HEK293 (cell line): ENCODE data around the gene PHKG2.

Experiments
- CTCF ChIA-PET: fragments of 350-600 bp; formaldehyde crosslinking; extraction: SDS; loops from one replicate; lab custom pipeline; 2021; ENCODE audit warnings: antibody characterized with exemption; lab: Yijun Ruan, JAX
- POLR2A ChIA-PET: fragments of 300-600 bp; formaldehyde crosslinking; extraction: SDS; loops from one replicate; lab custom pipeline; 2020; ENCODE audit warnings: antibody characterized with exemption, inconsistent platforms; lab: Yijun Ruan, JAX
- H3K27ac ChIP-seq: fragments of 200-500 bp; sonication (Bioruptor generic); 2 replicates; pipeline ENCODE4 v1.5.1; 2014; ENCODE audit warnings: low read depth, low read length, control low read depth, inconsistent platforms; ENCODE audit errors: extremely low read depth
- H3K36me3 ChIP-seq, 2 experiments: fragments of 200-500 bp in 1 of 2; sonication (Bioruptor generic) in 1 of 2; 1 replicate in 1 of 2; 2 replicates in 1 of 2; pipeline ENCODE4 v1.5.1; 2014 to 2017; ENCODE audit warnings: inconsistent platforms in 2 of 2, low read length in 2 of 2; ENCODE audit not compliant: control insufficient read depth in 2 of 2, insufficient read depth in 1 of 2
- H3K4me1 ChIP-seq: fragments of 200-500 bp; sonication (Bioruptor generic); 2 replicates; pipeline ENCODE4 v1.5.1; 2014; ENCODE audit warnings: mild to moderate bottlenecking, low read length, inconsistent platforms; ENCODE audit not compliant: control insufficient read depth, insufficient read depth
- H3K4me3 ChIP-seq: 2 replicates; pipeline ENCODE4 v1.5.1; 2011; ENCODE audit warnings: low read depth, mild to moderate bottlenecking, control low read depth, low read length, moderate library complexity
- H3K9me3 ChIP-seq: fragments of 200-500 bp; sonication (Bioruptor generic); 2 replicates; pipeline ENCODE4 v1.5.1; 2014; ENCODE audit warnings: low read depth, low read length, inconsistent platforms; ENCODE audit not compliant: control insufficient read depth, insufficient read depth
- MZF1 ChIP-seq: fragments of 450-650 bp; formaldehyde crosslinking; IDR thresholded peaks from 2 replicates; pipeline ENCODE4 v1.5.1; 2017; ENCODE audit warnings: missing biosample characterization, missing genetic modification characterization, borderline replicate concordance
- PBX3 ChIP-seq: sonication (generic); formaldehyde crosslinking; IDR thresholded peaks from 2 replicates; pipeline ENCODE4 v1.8.1; 2022; ENCODE audit warnings: mild to moderate bottlenecking, moderate library complexity, missing genetic modification reagents
- PRDM10 ChIP-seq: fragments of 450-650 bp; formaldehyde crosslinking; IDR thresholded peaks from 2 replicates; pipeline ENCODE4 v1.5.1; 2016; ENCODE audit warnings: missing biosample characterization, missing genetic modification characterization
- SCRT1 ChIP-seq: fragments of 450-650 bp; formaldehyde crosslinking; IDR thresholded peaks from 2 replicates; pipeline ENCODE4 v1.5.1; 2016; ENCODE audit warnings: missing biosample characterization, missing genetic modification characterization, borderline replicate concordance
- ZNF2 ChIP-seq: fragments of 450-650 bp; formaldehyde crosslinking; IDR thresholded peaks from 2 replicates; pipeline ENCODE4 v1.5.1; 2016; ENCODE audit warnings: missing biosample characterization, missing genetic modification characterization
- ZNF266 ChIP-seq: fragments of 450-650 bp; formaldehyde crosslinking; IDR thresholded peaks from 2 replicates; pipeline ENCODE4 v1.5.1; 2016; ENCODE audit warnings: missing biosample characterization, missing genetic modification characterization, low read depth
- ZNF37A ChIP-seq: fragments of 450-650 bp; IDR thresholded peaks from 2 replicates; pipeline ENCODE4 v1.5.1; 2018; ENCODE audit warnings: missing biosample characterization, missing genetic modification characterization
- ZNF501 ChIP-seq: fragments of 450-650 bp; formaldehyde crosslinking; IDR thresholded peaks from 2 replicates; pipeline ENCODE4 v1.5.1; 2016; ENCODE audit warnings: missing biosample characterization, missing genetic modification characterization
- ZNF596 ChIP-seq: fragments of 450-650 bp; IDR thresholded peaks from 2 replicates; pipeline ENCODE4 v1.5.0; 2018; ENCODE audit warnings: missing biosample characterization, mild to moderate bottlenecking, missing genetic modification characterization, moderate library complexity
- ZNF747 ChIP-seq: fragments of 450-650 bp; formaldehyde crosslinking; IDR thresholded peaks from 2 replicates; pipeline ENCODE4 v1.5.1; 2016; ENCODE audit warnings: missing biosample characterization, missing genetic modification characterization
- TF ChIP-seq, protein P1 (sequence below): fragments of 450-650 bp; formaldehyde crosslinking; IDR thresholded peaks from 2 replicates; pipeline ENCODE4 v1.5.1; 2016; ENCODE audit warnings: missing biosample characterization, missing genetic modification characterization
- TF ChIP-seq, protein P2 (sequence below): fragments of 450-650 bp; formaldehyde crosslinking; IDR thresholded peaks from 2 replicates; pipeline ENCODE4 v1.5.1; 2016; ENCODE audit warnings: missing biosample characterization, missing genetic modification characterization, low read depth
- TF ChIP-seq, protein P3 (sequence below): fragments of 450-650 bp; formaldehyde crosslinking; IDR thresholded peaks from 2 replicates; pipeline ENCODE4 v1.5.1; 2017; ENCODE audit warnings: missing biosample characterization, missing genetic modification characterization

PHKG2 gene

DNA sequence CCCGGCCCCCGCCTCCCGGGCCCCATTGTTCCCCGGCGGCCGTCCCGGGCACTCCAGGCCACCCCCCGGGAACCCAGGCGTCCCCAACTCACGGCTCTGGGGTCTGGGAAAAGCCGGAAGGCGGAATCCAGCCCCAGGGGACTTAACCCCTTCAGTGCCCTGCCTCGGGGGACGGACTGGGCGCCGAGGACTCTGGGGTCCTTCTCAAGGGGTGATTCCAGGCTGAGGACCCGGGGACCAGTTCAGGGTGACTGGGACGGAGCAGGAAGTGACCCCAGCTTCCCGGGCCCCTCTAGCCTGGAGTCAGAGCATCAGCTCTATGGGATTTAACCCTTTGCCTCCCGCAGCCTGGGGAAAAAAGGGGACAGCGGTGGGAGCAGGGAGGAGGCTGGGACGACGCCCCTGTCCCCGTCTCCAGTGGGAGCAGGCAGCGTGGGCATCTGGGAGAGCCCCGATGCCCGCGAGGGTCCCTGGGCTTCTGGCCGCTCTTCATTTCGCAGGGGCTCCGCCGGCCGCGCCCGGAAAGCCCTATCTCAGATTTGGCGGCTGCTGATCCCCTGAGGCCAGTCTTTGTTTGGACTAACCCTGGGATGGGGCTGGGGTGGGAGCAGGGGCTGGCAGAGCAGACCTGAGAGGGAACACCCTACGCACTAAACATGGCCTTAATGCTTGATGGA, 38.8 kb downstream of the PHKG2 start, which contains the start of gene ZNF629 (continued):
- TF ChIP-seq ZNF501 (tag by site-specific recombination) = peak; percentile 40; the same call in 1 of the 2 replicates

DNA sequence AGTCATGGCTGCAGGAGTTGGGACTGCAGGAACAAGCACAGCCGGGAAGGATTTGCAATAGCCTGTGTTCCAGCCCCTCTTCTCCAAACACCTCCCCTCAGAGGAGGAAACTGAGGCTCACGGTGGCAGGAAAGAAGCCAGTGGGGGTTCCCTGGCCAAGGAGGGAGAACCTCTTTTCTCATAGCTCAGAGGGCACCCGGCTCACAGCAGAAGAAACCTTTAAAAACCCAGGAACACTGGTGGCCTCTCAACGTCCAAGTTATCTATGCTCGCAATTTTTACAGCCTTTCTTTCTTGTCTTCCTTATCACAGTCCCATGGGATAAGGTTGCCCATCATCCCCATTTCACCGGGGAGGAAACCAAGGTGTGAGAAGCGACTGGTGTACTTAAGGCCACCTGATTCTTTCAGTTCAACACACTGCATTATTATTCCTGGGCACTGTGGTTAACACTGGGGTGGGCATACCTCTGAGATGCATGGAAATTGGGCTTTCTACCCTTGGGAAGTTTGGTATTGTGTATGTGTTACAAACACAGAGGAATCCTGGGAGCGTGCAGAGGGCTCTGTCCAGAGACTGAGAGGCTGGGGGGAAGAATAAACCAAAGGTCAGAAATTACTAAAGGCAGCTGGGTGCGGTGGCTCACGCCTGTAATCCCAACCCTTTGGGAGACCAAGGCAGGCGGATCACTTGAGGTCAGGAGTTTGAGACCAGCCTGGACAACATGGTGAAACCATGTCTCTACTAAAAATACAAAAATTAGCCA, 39.6 kb downstream of the PHKG2 start:
- no peaks in the 10 kb centered on the region for H3K9me3 ChIP-seq
- CTCF ChIA-PET = interaction anchor here (1.3 kb wide), 1 partner anchor 17 kb away, joined by 5 read pairs; no protein-coding TSS in a partner anchor
- H3K4me3 ChIP-seq = peak overlapping the region; percentile 96
- H3K36me3 ChIP-seq = peaks cover 0 to 26% of the 10 kb centered on the region in 2 experiments; a peak in 1 of 3 replicates
- no peak for TF ChIP-seq PBX3 (CRISPR knock-in tag)
- peak; percentile 29; the same call in 1 of the 2 replicates for TF ChIP-seq ZNF596 (tag by site-specific recombination)
- TF ChIP-seq, all 188 proteins: peak for 1
- Histone ChIP-seq H3K4me1 (peaks cover 3% of the 10 kb centered on the region; the same call in 1 of the 2 replicates), H3K27ac (peak overlapping the region; percentile 83; the same call in 1 of the 2 replicates)
- POLR2A ChIA-PET = interaction anchor here (1.0 to 2.8 kb wide), 9 partner anchors 8 to 89 kb away, joined by 3 to 132 read pairs (median 6); partner anchors contain the start of genes PHKG2 and SRCAP

DNA sequence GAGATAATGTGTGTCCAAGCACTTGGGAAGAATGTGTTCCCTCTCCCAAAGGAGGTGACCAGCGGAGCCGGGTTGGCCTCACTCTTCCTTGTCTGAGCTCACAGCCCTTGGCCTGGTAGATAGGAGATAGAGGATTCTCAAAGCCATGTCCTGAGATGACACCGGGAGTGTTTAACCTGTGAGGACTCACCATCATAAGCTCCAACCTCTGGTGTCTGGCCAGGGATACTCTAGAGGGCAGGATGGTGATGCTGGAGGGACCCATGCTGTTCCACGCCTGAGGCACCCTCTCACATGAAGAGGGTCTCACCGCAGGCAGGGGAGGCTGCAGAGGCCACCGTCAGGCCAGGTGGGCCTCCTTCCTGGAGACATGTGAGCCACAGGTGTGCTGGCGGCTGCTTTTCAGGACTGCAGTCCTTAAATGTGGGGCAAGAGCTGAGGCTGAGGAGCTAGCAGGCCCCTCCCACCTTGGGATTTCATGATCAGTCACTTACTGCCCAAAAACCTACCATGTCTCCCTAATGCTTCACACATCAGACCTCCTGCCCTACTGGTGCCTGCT, 45.4 kb downstream of the PHKG2 start:
- no peaks in the 10 kb centered on the region for H3K4me1 ChIP-seq
- ChIA-PET CTCF (interaction anchor here (0.8 to 2.7 kb wide), 5 partner anchors 10 to 141 kb away, joined by 3 to 19 read pairs (median 5); no protein-coding TSS in a partner anchor), POLR2A (interaction anchor here (0.9 to 4.1 kb wide), 4 partner anchors 10 to 48 kb away, joined by 3 to 23 read pairs (median 8); no protein-coding TSS in a partner anchor)
- no peak overlapping the region for H3K4me3 ChIP-seq
- H3K27ac ChIP-seq = no peak overlapping the region
- H3K36me3 ChIP-seq = no peaks in the 10 kb centered on the region
- H3K9me3 ChIP-seq = no peaks in the 10 kb centered on the region
- TF ChIP-seq SCRT1 (tag by site-specific recombination) (peak; percentile 68; the same call in 1 of the 2 replicates), MZF1 (tag by site-specific recombination) (no peak), ZNF266 (tag by site-specific recombination) (no peak), ZNF747 (tag by site-specific recombination) (no peak), ZNF2 (no peak), ZNF37A (no peak), PRDM10 (tag by site-specific recombination) (no peak)
- TF ChIP-seq, protein P1, sequence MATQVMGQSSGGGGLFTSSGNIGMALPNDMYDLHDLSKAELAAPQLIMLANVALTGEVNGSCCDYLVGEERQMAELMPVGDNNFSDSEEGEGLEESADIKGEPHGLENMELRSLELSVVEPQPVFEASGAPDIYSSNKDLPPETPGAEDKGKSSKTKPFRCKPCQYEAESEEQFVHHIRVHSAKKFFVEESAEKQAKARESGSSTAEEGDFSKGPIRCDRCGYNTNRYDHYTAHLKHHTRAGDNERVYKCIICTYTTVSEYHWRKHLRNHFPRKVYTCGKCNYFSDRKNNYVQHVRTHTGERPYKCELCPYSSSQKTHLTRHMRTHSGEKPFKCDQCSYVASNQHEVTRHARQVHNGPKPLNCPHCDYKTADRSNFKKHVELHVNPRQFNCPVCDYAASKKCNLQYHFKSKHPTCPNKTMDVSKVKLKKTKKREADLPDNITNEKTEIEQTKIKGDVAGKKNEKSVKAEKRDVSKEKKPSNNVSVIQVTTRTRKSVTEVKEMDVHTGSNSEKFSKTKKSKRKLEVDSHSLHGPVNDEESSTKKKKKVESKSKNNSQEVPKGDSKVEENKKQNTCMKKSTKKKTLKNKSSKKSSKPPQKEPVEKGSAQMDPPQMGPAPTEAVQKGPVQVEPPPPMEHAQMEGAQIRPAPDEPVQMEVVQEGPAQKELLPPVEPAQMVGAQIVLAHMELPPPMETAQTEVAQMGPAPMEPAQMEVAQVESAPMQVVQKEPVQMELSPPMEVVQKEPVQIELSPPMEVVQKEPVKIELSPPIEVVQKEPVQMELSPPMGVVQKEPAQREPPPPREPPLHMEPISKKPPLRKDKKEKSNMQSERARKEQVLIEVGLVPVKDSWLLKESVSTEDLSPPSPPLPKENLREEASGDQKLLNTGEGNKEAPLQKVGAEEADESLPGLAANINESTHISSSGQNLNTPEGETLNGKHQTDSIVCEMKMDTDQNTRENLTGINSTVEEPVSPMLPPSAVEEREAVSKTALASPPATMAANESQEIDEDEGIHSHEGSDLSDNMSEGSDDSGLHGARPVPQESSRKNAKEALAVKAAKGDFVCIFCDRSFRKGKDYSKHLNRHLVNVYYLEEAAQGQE (tag by site-specific recombination) = no peak
- TF ChIP-seq, protein P2, sequence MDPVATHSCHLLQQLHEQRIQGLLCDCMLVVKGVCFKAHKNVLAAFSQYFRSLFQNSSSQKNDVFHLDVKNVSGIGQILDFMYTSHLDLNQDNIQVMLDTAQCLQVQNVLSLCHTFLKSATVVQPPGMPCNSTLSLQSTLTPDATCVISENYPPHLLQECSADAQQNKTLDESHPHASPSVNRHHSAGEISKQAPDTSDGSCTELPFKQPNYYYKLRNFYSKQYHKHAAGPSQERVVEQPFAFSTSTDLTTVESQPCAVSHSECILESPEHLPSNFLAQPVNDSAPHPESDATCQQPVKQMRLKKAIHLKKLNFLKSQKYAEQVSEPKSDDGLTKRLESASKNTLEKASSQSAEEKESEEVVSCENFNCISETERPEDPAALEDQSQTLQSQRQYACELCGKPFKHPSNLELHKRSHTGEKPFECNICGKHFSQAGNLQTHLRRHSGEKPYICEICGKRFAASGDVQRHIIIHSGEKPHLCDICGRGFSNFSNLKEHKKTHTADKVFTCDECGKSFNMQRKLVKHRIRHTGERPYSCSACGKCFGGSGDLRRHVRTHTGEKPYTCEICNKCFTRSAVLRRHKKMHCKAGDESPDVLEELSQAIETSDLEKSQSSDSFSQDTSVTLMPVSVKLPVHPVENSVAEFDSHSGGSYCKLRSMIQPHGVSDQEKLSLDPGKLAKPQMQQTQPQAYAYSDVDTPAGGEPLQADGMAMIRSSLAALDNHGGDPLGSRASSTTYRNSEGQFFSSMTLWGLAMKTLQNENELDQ = no peak
- TF ChIP-seq, protein P3, sequence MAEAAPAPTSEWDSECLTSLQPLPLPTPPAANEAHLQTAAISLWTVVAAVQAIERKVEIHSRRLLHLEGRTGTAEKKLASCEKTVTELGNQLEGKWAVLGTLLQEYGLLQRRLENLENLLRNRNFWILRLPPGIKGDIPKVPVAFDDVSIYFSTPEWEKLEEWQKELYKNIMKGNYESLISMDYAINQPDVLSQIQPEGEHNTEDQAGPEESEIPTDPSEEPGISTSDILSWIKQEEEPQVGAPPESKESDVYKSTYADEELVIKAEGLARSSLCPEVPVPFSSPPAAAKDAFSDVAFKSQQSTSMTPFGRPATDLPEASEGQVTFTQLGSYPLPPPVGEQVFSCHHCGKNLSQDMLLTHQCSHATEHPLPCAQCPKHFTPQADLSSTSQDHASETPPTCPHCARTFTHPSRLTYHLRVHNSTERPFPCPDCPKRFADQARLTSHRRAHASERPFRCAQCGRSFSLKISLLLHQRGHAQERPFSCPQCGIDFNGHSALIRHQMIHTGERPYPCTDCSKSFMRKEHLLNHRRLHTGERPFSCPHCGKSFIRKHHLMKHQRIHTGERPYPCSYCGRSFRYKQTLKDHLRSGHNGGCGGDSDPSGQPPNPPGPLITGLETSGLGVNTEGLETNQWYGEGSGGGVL (tag by site-specific recombination) = no peak
